Spleen (tissue), 11 donors: ENCODE data around the gene WT1. TPM values are rescaled to one million over a fixed set of nuclear protein-coding genes. Genes with fewer than 3 reads are reported as not detected.

Source experiments
- DNase-seq: peaks from one replicate; pipeline ENCODE4 v3.0.0-alpha.2; 2020
- H3K27ac ChIP-seq, 8 donors: fragments of 200-600 bp; sonication (generic) in 7 of 8; 1 replicate in 4 of 8; 2 replicates in 4 of 8; pipeline versions ENCODE4 v1.5.0 to v1.8.0; 2016 to 2021; ENCODE audit warnings: inconsistent platforms in 4 of 8, mild to moderate bottlenecking in 4 of 8, moderate library complexity in 1 of 8
- H3K27me3 ChIP-seq, 7 donors: fragments of 200-600 bp; sonication (generic) in 6 of 7; replicated peaks in 1 of 7; 1 replicate in 4 of 7; 2 replicates in 3 of 7; pipeline versions ENCODE4 v1.5.0 to v1.8.0; 2016 to 2021; ENCODE audit warnings: inconsistent platforms in 3 of 7, mild to moderate bottlenecking in 1 of 7
- H3K36me3 ChIP-seq, 6 donors: fragments of 200-600 bp; sonication (generic) in 5 of 6; 1 replicate in 4 of 6; 2 replicates in 2 of 6; pipeline versions ENCODE4 v1.5.0 to v1.8.0; 2016 to 2021; ENCODE audit warnings: inconsistent platforms in 2 of 6
- H3K4me1 ChIP-seq, 6 donors: fragments of 200-600 bp; sonication (generic) in 5 of 6; 1 replicate in 3 of 6; 2 replicates in 3 of 6; pipeline versions ENCODE4 v1.5.0 to v1.8.0; 2016 to 2021; ENCODE audit warnings: inconsistent platforms in 3 of 6
- H3K4me3 ChIP-seq, 8 donors: fragments of 200-600 bp; sonication (generic) in 7 of 8; 1 replicate in 4 of 8; 2 replicates in 4 of 8; pipeline versions ENCODE4 v1.5.0 to v1.8.0; 2016 to 2021; ENCODE audit warnings: inconsistent platforms in 4 of 8, mild to moderate bottlenecking in 4 of 8, moderate library complexity in 2 of 8
- H3K9me3 ChIP-seq, 8 donors: fragments of 200-600 bp; sonication (generic) in 7 of 8; 1 replicate in 4 of 8; 2 replicates in 4 of 8; pipeline versions ENCODE4 v1.5.0 to v1.8.0; 2016 to 2021; ENCODE audit warnings: inconsistent platforms in 4 of 8
- POLR2A ChIP-seq, 3 donors: fragments of 450-650 bp; IDR thresholded peaks; one replicate each; pipeline ENCODE4 v1.5.1; 2017; ENCODE audit warnings: antibody characterized with exemption in 3 of 3, mild to moderate bottlenecking in 1 of 3
- POLR2AphosphoS5 ChIP-seq, 3 donors: sonication (generic); formaldehyde crosslinking; IDR thresholded peaks; one replicate each; pipeline ENCODE4 v1.5.1; 2017; ENCODE audit warnings: antibody characterized with exemption in 3 of 3
- WGBS, 5 donors: extraction: QIAGEN DNeasy Blood & Tissue Kit in 3 of 5; methylation state at CpG; one replicate each; pipeline versions ENCODE4 v1.1.5 to v1.1.7; 2013 to 2018; 5-methylcytosine and 5-hydroxymethylcytosine counted together
- intact Hi-C: fragments of 100-400 bp; cut with DNase I; formaldehyde crosslinking; loops from one replicate; pipeline ENCODE4 v1.15.0; 2023; ENCODE audit warnings: low total_unique reads
- polyA plus RNA-seq, 3 donors: library from polyadenylated mRNA; stranded (reverse); fragments of 200-250 nt; gene quantifications; one replicate each; pipeline ENCODE4 v1.2.1, GENCODE V29; 2013
- total RNA-seq, 7 donors: library from RNA; depleted of rRNA in 3 of 7; stranded (reverse); fragments of >200 nt in 3 of 7; fragmentation: NEBNext Ultra II Directional in 4 of 7; extraction: Animal tissue kit (Norgen Biotek cat#: 25700) in 4 of 7; gene quantifications; one replicate each; pipeline versions ENCODE4 v1.1.0 to v1.2.1, GENCODE V29; 2016 to 2021
- TF ChIP-seq, protein P1 (sequence below), 11 experiments: fragments of 200-600 bp in 7 of 11; fragments of 450-650 bp in 4 of 11; sonication (generic) in 4 of 11; IDR thresholded peaks in 8 of 11; conservative IDR thresholded peaks in 3 of 11; 1 replicate in 7 of 11; 2 replicates in 4 of 11; pipeline versions ENCODE4 v1.4.0 to v1.8.0; 2016 to 2021; ENCODE audit warnings: antibody characterized with exemption in 11 of 11, inconsistent platforms in 4 of 11, mild to moderate bottlenecking in 1 of 11
- donor health status: healthy with polysubstance abuse.
- donor health status: DM: no; HTN: no; CAD: no; lungs with moderate emphysema.
- donor health status: DM: no; HTN: no; CAD: no.
- donor health status: Bipolar disorder and iron deficiency.
- donor health status: healthy.
- donor health status: DM: no; HTN: no; CAD: no.
- donor health status: DM: yes; HTN: yes; CAD: no.

Gene WT1
- total and polyA plus RNA-seq, 10 donors = 1.6 to 53.0 (median 26.8) TPM

DNA sequence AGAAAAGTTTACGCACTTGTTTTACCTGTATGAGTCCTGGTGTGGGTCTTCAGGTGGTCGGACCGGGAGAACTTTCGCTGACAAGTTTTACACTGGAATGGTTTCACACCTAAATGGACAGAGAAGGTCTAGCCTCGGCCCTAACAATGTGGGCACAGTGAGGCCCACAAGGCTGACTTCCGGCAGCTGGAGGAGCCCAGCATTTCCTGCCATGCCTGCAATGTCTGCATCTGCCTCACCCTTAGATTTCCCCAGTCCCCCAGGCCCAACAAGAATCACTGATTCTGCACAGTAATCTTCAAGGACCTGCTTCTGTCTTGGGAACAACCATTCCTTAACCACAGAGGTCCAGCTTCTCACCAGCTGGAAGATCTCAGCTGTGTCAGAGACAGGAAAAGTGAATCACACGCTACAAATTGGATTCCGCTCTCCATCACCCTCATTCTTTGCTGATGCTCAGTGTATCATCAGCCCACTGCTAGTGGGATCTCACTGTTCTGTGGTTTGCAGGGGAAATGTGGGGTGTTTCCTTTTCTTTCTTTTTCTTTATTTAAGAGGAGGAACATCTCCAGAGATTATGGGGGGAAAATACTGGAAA lies 43.3 kb downstream of the WT1 start:
- no peaks in the 10 kb centered on the region for H3K9me3 ChIP-seq
- H3K4me3 ChIP-seq = no peak overlapping the region
- no peaks in the 10 kb centered on the region for H3K27me3 ChIP-seq
- H3K36me3 ChIP-seq = no peaks in the 10 kb centered on the region
- intact Hi-C loops = no loop called here
- H3K27ac ChIP-seq = peak overlapping the region in 2 of 8 donors; percentile 11 to 12
- TF ChIP-seq, protein P1, sequence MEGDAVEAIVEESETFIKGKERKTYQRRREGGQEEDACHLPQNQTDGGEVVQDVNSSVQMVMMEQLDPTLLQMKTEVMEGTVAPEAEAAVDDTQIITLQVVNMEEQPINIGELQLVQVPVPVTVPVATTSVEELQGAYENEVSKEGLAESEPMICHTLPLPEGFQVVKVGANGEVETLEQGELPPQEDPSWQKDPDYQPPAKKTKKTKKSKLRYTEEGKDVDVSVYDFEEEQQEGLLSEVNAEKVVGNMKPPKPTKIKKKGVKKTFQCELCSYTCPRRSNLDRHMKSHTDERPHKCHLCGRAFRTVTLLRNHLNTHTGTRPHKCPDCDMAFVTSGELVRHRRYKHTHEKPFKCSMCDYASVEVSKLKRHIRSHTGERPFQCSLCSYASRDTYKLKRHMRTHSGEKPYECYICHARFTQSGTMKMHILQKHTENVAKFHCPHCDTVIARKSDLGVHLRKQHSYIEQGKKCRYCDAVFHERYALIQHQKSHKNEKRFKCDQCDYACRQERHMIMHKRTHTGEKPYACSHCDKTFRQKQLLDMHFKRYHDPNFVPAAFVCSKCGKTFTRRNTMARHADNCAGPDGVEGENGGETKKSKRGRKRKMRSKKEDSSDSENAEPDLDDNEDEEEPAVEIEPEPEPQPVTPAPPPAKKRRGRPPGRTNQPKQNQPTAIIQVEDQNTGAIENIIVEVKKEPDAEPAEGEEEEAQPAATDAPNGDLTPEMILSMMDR (IDR thresholded peaks at IDR 0.05 in 8 of 11, conservative IDR thresholded peaks at IDR 0.05 in 3 of 11) = no peak
- TF ChIP-seq POLR2A (IDR thresholded peaks at IDR 0.05) (no peak), POLR2AphosphoS5 (IDR thresholded peaks at IDR 0.05) (peak in 1 of 3 donors; percentile 30)
- whole genome bisulfite sequencing, 5 donors = 54 to 63% (median 60%) methylated on average over 8 of the region's 8 CpGs
- peaks cover 0 to 4% (median 0%) of the 10 kb centered on the region in 6 donors for H3K4me1 ChIP-seq
- DNase-seq = no peak

DNA sequence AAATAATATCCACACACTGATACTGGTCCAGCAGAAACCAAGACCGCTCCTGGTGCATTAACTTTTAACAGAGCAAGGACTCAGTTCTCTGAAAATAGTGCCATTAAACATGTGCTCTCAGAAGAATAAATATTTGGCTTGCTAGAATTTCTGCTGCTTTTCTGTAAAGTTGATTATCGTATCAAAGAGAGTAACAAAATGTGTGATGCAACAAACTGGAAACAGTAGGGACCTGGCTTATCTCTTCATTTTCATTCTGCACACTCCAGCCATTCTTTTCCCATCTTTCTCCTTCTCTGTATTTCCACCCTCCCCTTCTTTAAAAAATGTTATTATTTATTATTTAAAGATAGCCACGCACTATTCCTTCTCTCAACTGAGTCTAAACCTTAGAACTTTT lies 43.9 kb downstream of the WT1 start:
- TF ChIP-seq POLR2A (IDR thresholded peaks at IDR 0.05) (no peak), POLR2AphosphoS5 (IDR thresholded peaks at IDR 0.05) (no peak)
- TF ChIP-seq, protein P1 (IDR thresholded peaks at IDR 0.05 in 8 of 11, conservative IDR thresholded peaks at IDR 0.05 in 3 of 11) = no peak
- Histone ChIP-seq H3K4me1 (peaks cover 0 to 10% (median 0%) of the 10 kb centered on the region in 6 donors), H3K9me3 (no peaks in the 10 kb centered on the region), H3K27ac (peak overlapping the region in 1 of 8 donors; percentile 0), H3K36me3 (no peaks in the 10 kb centered on the region), H3K27me3 (no peaks in the 10 kb centered on the region), H3K4me3 (no peak overlapping the region)
- 82 to 95% (median 88%) methylated on average over 3 of the region's 3 CpGs for WGBS, 5 donors
- intact Hi-C loops = no loop called here
- no peak for DNase-seq

DNA sequence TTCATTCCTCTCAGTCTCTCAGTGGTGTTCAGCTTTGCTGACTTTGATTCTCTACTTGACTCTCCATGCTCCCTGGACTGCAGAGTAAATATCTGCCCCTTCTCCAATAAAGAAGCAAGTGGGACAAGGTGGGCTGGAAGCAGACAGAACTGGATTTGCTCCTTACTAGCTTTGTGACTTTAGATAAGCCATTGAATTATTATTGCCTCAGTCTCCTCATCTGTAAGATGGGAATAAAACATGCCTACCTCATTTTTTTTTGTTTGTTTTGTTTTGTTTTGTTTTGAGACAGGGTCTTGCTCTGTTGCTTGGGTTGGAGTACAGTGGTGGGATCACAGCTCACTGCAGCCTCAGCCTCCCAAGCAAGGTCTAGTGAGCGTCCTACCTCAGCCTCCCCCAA lies 44.6 kb downstream of the WT1 start:
- Histone ChIP-seq H3K27ac (peak overlapping the region in 3 of 8 donors; percentile 2 to 36 (median 28)), H3K27me3 (peaks cover 0 to under 1% (median 0%) of the 10 kb centered on the region in 7 donors), H3K4me3 (no peak overlapping the region), H3K9me3 (no peaks in the 10 kb centered on the region), H3K36me3 (no peaks in the 10 kb centered on the region), H3K4me1 (peaks cover 0 to 13% (median 2%) of the 10 kb centered on the region in 6 donors)
- TF ChIP-seq POLR2A (IDR thresholded peaks at IDR 0.05) (no peak), POLR2AphosphoS5 (IDR thresholded peaks at IDR 0.05) (no peak)
- TF ChIP-seq, protein P1 (IDR thresholded peaks at IDR 0.05 in 8 of 11, conservative IDR thresholded peaks at IDR 0.05 in 3 of 11) = no peak
- intact Hi-C loops = no loop called here
- WGBS, 5 donors = 76 to 100% (median 83%) methylated on average over 1 of the region's 1 CpG
- no peak for DNase-seq

DNA sequence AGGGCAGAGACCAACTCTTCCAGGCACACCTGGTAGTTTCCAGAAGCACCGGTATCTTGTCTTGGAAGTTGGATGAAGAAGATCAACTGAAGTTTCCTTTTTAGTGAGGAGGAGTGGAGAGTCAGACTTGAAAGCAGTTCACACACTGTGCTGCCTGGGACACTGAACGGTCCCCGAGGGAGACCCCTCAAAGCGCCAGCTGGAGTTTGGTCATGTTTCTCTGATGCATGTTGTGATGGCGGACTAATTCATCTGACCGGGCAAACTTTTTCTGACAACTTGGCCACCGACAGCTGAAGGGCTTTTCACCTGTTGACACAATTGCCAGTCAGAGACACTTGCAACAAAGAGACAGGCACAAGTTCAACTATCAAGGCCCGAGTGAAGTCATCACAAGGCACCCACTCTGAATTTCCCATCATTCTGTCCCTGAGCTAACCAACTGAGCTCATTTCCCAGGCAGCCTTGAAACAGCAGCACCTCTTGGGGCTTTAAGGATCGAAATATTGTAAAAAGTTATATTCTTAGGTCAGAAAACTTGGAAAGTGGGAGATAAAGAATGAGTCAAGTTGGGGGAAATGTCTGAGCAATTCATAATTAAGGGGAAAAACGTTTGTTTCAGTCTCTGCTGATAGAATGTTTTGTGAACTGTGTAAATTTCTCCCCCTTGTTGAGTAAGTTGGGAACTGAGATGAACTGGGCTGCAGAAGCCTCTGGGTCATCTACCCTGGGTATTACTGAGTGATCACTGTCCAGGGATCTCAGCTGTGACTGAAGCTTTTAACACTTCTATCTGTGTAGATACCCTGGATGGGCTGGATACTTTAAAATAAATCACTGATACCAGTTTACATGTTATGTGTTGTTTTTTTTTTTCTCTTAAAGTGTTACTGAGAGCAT lies 46.2 kb downstream of the WT1 start:
- Histone ChIP-seq H3K9me3 (no peaks in the 10 kb centered on the region), H3K4me1 (peaks cover 0 to 13% (median 3%) of the 10 kb centered on the region in 6 donors), H3K27ac (peak overlapping the region in 1 of 8 donors; percentile 23), H3K4me3 (no peak overlapping the region), H3K36me3 (no peaks in the 10 kb centered on the region), H3K27me3 (peaks cover 0 to 16% (median 0%) of the 10 kb centered on the region in 7 donors)
- no peak for TF ChIP-seq POLR2A (IDR thresholded peaks at IDR 0.05)
- TF ChIP-seq, protein P1 (IDR thresholded peaks at IDR 0.05 in 8 of 11, conservative IDR thresholded peaks at IDR 0.05 in 3 of 11) = no peak
- no peak for TF ChIP-seq POLR2AphosphoS5 (IDR thresholded peaks at IDR 0.05)
- WGBS, 5 donors = 65 to 80% (median 72%) methylated on average over 10 of the region's 10 CpGs
- DNase-seq = no peak
- intact Hi-C loops = no loop called here
